NCI-H1105 treated with DMSO at 0.1 percent for 48 hours (cell line): ENCODE data around the gene HSD11B1.

ENCODE experiments used
- DNase-seq: peaks from one replicate; lab custom pipeline; 2025; lab: John Stamatoyannopoulos, UW

HSD11B1 gene

GRCh38 chr1:209704584-209704983 lies at the start of gene HSD11B1:
HSD11B1 (plus strand) TSS chr1:209704846; CDS start chr1:209704943, 97 bp downstream.
- no peak for DNase-seq

GRCh38 chr1:209655411-209656231 lies 49.0 kb upstream of the HSD11B1 start:
- DNase-seq, result no peak

GRCh38 chr1:209657140-209657879 lies 47.3 kb upstream of the HSD11B1 start:
- no peak for DNase-seq

GRCh38 chr1:209657918-209658317 lies 46.7 kb upstream of the HSD11B1 start:
- DNase-seq, result no peak

GRCh38 chr1:209659909-209660308 lies 44.7 kb upstream of the HSD11B1 start:
- no peak for DNase-seq

GRCh38 chr1:209661071-209661470 lies 43.6 kb upstream of the HSD11B1 start:
- no peak for DNase-seq

GRCh38 chr1:209662879-209663327 lies 41.7 kb upstream of the HSD11B1 start:
- DNase-seq, result no peak

GRCh38 chr1:209667103-209667502 lies 37.5 kb upstream of the HSD11B1 start:
- no peak for DNase-seq

GRCh38 chr1:209667708-209668107 lies 36.9 kb upstream of the HSD11B1 start:
- no peak for DNase-seq

GRCh38 chr1:209670441-209671082 lies 34.1 kb upstream of the HSD11B1 start:
- DNase-seq, result no peak

- DNase-seq, result no peak
Measured at GRCh38 chr1:209672705-209673630, 31.7 kb upstream of the HSD11B1 start.

- no peak for DNase-seq
Measured at GRCh38 chr1:209673631-209674417, 30.8 kb upstream of the HSD11B1 start.

GRCh38 chr1:209674957-209675564 lies 29.6 kb upstream of the HSD11B1 start, which contains the start of gene G0S2:
G0S2 (plus strand) TSS chr1:209675412; CDS start chr1:209675685, 273 bp downstream.
- peak; percentile 28 for DNase-seq

- DNase-seq, result no peak
Measured at GRCh38 chr1:209675565-209676154, 29.0 kb upstream of the HSD11B1 start.

- DNase-seq, result no peak
Measured at GRCh38 chr1:209678981-209679539, 25.6 kb upstream of the HSD11B1 start.

- no peak for DNase-seq
Measured at GRCh38 chr1:209685821-209686220, 18.8 kb upstream of the HSD11B1 start.

GRCh38 chr1:209686322-209686721 lies 18.3 kb upstream of the HSD11B1 start:
- DNase-seq, result no peak

GRCh38 chr1:209688746-209689234 lies 15.9 kb upstream of the HSD11B1 start:
- DNase-seq, result no peak

- DNase-seq, result no peak
Measured at GRCh38 chr1:209689477-209689876, 15.2 kb upstream of the HSD11B1 start.
